ENCODE data around the gene THBS3.
A peak's percentile ranks its signal among the peaks of the same experiment; 100 is the strongest.
"Not testable (repeated sequence)": the region's sequence is repeated elsewhere in the genome, so short reads cannot be mapped to it uniquely, and the experiment has no call there.

THBS3 gene

DNA sequence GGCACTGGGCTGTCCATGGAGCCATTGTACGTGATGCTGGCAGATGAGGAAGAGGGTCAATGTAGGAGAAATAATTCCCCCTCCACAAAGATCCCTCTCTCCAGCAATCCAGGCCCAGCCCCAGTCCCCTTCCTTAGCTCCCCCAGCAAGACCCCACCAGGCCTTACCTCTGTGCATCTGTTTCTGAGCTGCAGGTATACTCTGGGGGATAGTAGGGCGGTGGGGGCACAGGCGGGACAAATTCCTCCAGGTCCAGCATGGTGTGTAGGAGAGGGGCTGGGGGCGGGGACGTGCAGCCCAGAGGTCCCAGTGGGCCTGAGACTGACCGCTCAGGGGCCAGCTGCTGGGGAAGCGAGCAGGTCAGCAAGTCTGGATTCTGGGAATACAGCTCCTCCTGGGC is 43.9 kb upstream of the THBS3 start:
- no peaks in the 10 kb centered on the region for H3K27me3 ChIP-seq
- TF ChIP-seq Cebpa-rat (IDR thresholded peaks at IDR 0.05) = no peak
- peak overlapping the region in 1 of 10 experiments; percentile 70; a peak in 1 of 20 replicates for H3K4me3 ChIP-seq
- H3K4me1 ChIP-seq = peaks cover 47 to 65% (median 58%) of the 10 kb centered on the region in 10 experiments
- H3K9me3 ChIP-seq (replicated peaks in 1 of 11) = no peaks in the 10 kb centered on the region
- peak overlapping the region in 7 of 11 experiments; percentile 44 to 83 (median 78); a peak in 7 of 22 replicates for H3K9ac ChIP-seq
- peak overlapping the region; percentile 58 to 97 (median 72); a peak in 21 of 22 replicates for H3K4me2 ChIP-seq
- H3K27ac ChIP-seq = peak overlapping the region in 4 of 11 experiments; percentile 13 to 78 (median 58); a peak in 4 of 22 replicates
- H3K36me3 ChIP-seq = peaks cover 8 to 35% (median 21%) of the 10 kb centered on the region in 11 experiments; a peak in 20 of 22 replicates
- H4K20me1 ChIP-seq = peaks cover 0 to 9% (median 0%) of the 10 kb centered on the region in 11 experiments; a peak in 4 of 22 replicates

DNA sequence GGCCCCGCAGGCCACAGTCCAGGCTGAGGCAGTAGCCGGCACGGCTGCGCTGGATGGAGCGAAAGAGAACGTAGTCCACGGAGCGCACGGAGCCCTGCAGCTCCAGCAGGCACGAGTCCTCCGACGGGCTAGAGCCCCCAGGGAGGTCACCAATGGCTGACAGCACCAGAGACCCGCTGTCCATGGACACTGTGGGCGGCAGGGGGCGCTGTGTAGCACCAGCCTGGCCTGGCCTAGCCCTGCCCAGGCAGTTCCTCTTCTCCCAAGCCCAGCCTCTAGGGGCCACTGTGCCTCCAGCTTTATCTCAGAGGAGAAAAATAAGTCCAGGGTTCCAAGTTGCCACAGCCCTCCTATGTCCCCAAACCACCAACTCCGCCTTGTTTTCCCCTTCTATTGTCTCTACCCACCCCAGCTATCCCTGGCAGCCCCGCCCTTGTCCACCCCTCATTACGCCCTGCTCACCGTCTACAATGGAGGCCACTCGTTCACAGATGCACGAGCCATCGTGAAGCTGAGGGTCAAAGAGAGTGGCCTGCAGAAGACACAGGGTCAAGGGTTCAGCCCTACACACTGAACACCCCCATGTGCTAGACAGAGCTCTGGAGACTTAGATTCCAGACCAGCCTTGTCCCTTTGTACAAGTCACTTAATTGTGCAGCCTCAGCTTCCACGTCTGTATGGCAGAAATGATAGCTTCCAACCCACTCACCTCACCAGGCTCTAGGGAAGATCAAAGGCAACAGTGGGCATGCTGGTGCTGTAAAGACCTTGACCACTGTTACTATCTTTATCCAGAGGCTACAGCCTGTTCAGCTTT is 43.1 kb upstream of the THBS3 start:
- Histone ChIP-seq H3K9me3 (replicated peaks in 1 of 11) (no peaks in the 10 kb centered on the region), H3K4me1 (peaks cover 41 to 58% (median 52%) of the 10 kb centered on the region in 10 experiments), H3K27ac (peak overlapping the region; percentile 59 to 83 (median 78); a peak in 20 of 22 replicates), H3K9ac (peak overlapping the region; percentile 69 to 92 (median 82)), H3K4me3 (peak overlapping the region; percentile 54 to 79 (median 64)), H4K20me1 (peaks cover 0 to 4% (median 0%) of the 10 kb centered on the region in 11 experiments; a peak in 1 of 22 replicates), H3K4me2 (peak overlapping the region; percentile 72 to 97 (median 88)), H3K36me3 (peaks cover 6 to 33% (median 16%) of the 10 kb centered on the region in 11 experiments; a peak in 19 of 22 replicates), H3K27me3 (no peaks in the 10 kb centered on the region)
- TF ChIP-seq Cebpa-rat (IDR thresholded peaks at IDR 0.05) = no peak

DNA sequence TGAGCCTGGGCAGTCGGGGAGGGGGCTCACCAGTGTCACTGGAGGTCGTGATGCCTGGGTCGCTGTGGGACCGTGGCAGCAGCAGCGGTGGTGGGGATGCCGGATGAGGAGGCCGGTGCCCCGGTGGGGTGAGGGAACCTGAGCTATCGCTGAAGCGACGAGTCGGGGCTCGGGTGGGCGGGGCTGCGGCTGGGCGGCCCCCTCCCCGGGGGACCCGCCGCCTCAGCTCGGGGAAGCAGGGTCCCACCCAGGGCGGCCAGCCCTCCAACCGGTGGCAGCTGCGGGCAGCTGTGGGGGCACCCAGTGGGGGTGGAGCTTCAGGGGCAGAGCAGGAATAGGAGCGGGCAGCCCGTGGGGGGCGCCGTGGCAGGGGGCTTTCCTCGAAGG is 42.5 kb upstream of the THBS3 start:
- no peaks in the 10 kb centered on the region for H3K27me3 ChIP-seq
- H3K4me3 ChIP-seq = peak overlapping the region; percentile 54 to 79 (median 64)
- H3K27ac ChIP-seq = peak overlapping the region; percentile 59 to 83 (median 78); a peak in 20 of 22 replicates
- peaks cover 0 to 4% (median 0%) of the 10 kb centered on the region in 11 experiments; a peak in 1 of 22 replicates for H4K20me1 ChIP-seq
- peak overlapping the region; percentile 72 to 97 (median 88) for H3K4me2 ChIP-seq
- TF ChIP-seq Cebpa-rat (IDR thresholded peaks at IDR 0.05) = no peak
- peaks cover 39 to 55% (median 49%) of the 10 kb centered on the region in 10 experiments for H3K4me1 ChIP-seq
- H3K9ac ChIP-seq = peak overlapping the region; percentile 69 to 92 (median 82)
- H3K36me3 ChIP-seq = peaks cover 6 to 33% (median 16%) of the 10 kb centered on the region in 11 experiments; a peak in 19 of 22 replicates
- H3K9me3 ChIP-seq (replicated peaks in 1 of 11) = no peaks in the 10 kb centered on the region

DNA sequence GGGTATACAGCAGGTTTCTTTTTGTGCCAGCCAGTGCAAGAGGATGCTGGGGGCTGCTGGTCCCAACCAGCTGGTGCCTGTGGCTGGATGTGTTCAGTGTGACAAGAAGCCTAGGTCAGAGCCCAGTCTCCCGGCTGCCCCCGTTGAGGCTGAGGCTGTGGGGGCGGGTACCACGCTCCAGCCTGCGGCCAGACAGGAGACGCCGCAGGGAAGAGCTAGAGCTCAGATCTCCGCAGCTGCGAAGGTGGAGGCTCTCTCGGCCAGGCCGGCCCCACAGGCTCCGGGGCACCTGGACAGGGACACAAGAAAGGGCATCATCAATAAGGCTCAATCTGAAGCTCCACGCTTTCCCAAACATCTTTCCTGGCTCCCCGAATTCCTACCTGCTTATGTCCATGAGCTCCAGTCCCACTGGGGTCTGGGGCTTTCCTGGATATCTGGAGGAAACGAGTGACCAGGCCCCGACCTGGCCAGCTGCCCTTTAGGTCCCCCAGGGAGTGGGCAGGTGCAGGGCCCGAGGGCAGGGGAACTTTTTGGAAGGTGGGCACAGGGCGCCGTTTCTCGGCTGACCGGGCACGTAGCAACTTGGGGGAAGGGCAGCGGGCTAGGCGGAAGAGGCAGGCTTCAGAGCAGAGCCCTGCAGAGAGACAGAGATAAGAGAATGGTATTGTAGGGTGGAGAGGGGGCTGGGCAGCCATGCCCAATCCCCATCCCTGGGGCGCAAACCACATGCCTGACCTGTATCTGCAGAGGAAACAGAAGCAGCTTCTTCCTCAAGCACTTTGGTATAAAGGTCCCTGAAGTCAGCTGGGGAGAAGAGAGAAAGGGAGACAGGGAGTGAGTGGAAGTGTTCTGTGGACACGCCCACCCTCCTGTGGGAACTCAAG is 40.2 kb upstream of the THBS3 start:
- H3K27me3 ChIP-seq = no peaks in the 10 kb centered on the region
- H4K20me1 ChIP-seq = no peaks in the 10 kb centered on the region
- peak overlapping the region in 5 of 11 experiments; percentile 1 to 29 (median 9); a peak in 1 of 22 replicates for H3K9ac ChIP-seq
- TF ChIP-seq Cebpa-rat (IDR thresholded peaks at IDR 0.05) = no peak
- H3K36me3 ChIP-seq = peaks cover 6 to 33% (median 16%) of the 10 kb centered on the region in 11 experiments; a peak in 19 of 22 replicates
- no peak overlapping the region for H3K4me3 ChIP-seq
- no peak overlapping the region for H3K27ac ChIP-seq
- H3K9me3 ChIP-seq (replicated peaks in 1 of 11) = no peaks in the 10 kb centered on the region
- H3K4me2 ChIP-seq = no peak overlapping the region
- H3K4me1 ChIP-seq = peaks cover 33 to 52% (median 45%) of the 10 kb centered on the region in 10 experiments

DNA sequence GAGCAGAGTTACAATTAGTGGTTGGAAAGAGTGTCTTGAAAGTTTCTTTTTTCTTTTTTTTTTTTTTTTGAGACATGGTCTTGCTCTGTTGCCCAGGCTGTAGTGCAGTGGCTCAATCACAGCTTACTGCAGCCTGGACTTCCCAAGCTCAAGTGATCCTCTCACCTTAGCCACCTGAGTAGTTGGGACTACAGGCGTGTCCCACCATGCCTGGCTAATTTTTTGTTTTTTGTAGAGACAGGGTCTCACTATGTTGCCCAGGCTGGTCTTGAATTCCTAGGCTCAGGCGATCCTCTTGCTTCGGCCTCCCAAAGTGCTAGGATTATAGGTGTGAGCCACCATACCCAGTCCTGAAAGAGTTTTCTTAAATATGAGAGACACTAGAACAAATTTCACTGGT is 39.1 kb upstream of the THBS3 start:
- Histone ChIP-seq H3K4me1 (peaks cover 44 to 55% (median 50%) of the 10 kb centered on the region in 10 experiments), H3K36me3 (peaks cover 6 to 33% (median 16%) of the 10 kb centered on the region in 11 experiments; a peak in 19 of 22 replicates)
- not testable (repeated sequence) for H4K20me1 ChIP-seq; H3K27ac ChIP-seq; H3K9me3 ChIP-seq (replicated peaks in 1 of 11); H3K27me3 ChIP-seq; H3K4me3 ChIP-seq; H3K4me2 ChIP-seq; H3K9ac ChIP-seq

DNA sequence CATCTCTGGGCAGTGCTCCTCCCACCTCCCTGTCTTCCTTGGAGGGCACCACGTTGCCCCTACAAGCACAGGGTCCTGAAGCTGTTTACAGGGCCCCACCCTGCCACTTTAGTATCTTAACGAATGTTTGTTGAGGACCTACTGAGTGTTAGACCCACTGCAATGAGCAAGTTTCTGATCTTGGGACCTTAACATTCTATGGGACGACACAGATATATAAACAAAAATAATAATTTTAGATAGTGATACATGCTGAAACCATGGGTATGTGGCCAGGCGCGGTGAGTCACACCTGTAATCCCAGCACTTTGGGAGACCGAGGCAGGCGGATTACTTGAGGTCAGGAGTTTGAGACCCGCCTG is 37.4 kb upstream of the THBS3 start:
- no peaks in the 10 kb centered on the region for H4K20me1 ChIP-seq
- H3K4me1 ChIP-seq = peaks cover 43 to 55% (median 51%) of the 10 kb centered on the region in 10 experiments
- H3K4me2 ChIP-seq = peak overlapping the region; percentile 70 to 98 (median 89)
- H3K4me3 ChIP-seq = peak overlapping the region; percentile 51 to 76 (median 68)
- H3K36me3 ChIP-seq = peaks cover 6 to 30% (median 16%) of the 10 kb centered on the region in 11 experiments; a peak in 19 of 22 replicates
- no peak for TF ChIP-seq Cebpa-rat (IDR thresholded peaks at IDR 0.05)
- no peaks in the 10 kb centered on the region for H3K27me3 ChIP-seq
- H3K9ac ChIP-seq = peak overlapping the region in 10 of 11 experiments; percentile 57 to 87 (median 85); a peak in 20 of 22 replicates
- no peaks in the 10 kb centered on the region for H3K9me3 ChIP-seq (replicated peaks in 1 of 11)
- peak overlapping the region in 10 of 11 experiments; percentile 14 to 90 (median 86); a peak in 17 of 22 replicates for H3K27ac ChIP-seq

DNA sequence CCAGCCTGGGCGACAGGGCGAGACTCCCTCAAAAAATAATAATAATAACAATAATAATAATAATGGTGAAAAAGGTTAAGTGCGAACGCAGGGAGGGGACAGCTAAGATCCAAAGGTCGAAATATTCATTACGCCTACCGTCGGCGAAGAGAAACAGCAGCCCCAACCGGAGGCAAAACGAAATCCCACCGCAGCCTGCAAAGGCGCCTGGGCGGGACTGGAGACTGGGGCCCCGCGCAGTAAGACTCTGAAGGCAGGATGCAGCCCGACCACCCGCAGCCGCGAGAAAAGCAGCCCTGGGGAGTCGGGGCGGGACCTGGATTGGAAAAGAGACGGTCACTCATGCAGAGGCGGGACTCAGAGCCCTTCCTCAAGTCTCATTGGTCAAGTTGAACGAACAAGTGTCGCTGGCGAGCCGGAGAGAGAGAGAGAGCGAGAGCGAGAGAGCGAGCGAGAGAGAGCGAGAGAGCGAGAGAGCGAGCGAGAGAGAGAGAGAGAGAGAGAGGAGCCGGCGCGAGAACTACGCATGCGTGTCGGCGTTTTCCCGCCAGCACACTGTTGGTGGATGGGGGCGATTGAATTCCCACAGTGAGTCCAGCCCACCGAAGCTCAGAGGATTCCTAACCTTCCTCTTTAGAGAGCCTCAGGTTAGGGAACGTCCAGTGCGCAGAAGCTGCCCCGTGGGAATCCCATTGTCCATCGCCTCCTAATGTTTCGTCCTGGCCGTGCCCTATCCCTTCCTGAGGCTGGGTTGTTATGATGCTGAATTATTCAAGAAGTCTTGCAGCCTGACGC is 36.9 kb upstream of the THBS3 start:
- no peaks in the 10 kb centered on the region for H4K20me1 ChIP-seq
- peak overlapping the region; percentile 81 to 87 (median 85) for H3K9ac ChIP-seq
- H3K4me1 ChIP-seq = peaks cover 42 to 55% (median 48%) of the 10 kb centered on the region in 10 experiments
- peak overlapping the region; percentile 80 to 98 (median 93) for H3K4me2 ChIP-seq
- no peaks in the 10 kb centered on the region for H3K27me3 ChIP-seq
- no peak for TF ChIP-seq Cebpa-rat (IDR thresholded peaks at IDR 0.05)
- no peaks in the 10 kb centered on the region for H3K9me3 ChIP-seq (replicated peaks in 1 of 11)
- peak overlapping the region; percentile 51 to 90 (median 85); a peak in 21 of 22 replicates for H3K27ac ChIP-seq
- peak overlapping the region; percentile 60 to 76 (median 68) for H3K4me3 ChIP-seq
- peaks cover 7 to 32% (median 19%) of the 10 kb centered on the region in 11 experiments; a peak in 20 of 22 replicates for H3K36me3 ChIP-seq

Data from BLaER1 treated with 17β-estradiol and CSF1 and Interleukin-3, amounts not matched to agents 10 nM and 100 nM (cell line).